HL-60 (cell line): ENCODE results near the gene PHLDB2.

Source experiments
- DNase-seq, 2 experiments: peaks; one replicate each; pipeline ENCODE4 v3.0.0-alpha.2; 2010 to 2020; ENCODE audit warnings: low read depth in 1 of 2, low spot score in 1 of 2
- H3K27ac ChIP-seq: fragments of 250-450 bp; sonication (Bioruptor Pico); replicated peaks from 2 replicates; pipeline ENCODE4 v1.5.1; 2020; ENCODE audit warnings: mild to moderate bottlenecking, moderate library complexity
- H3K27me3 ChIP-seq: fragments of 250-450 bp; sonication (Bioruptor Pico); 2 replicates; pipeline ENCODE4 v1.5.1; 2021; ENCODE audit warnings: mild to moderate bottlenecking, moderate library complexity; ENCODE audit not compliant: insufficient read depth, poor library complexity, severe bottlenecking
- H3K4me3 ChIP-seq: replicated peaks from 2 replicates; pipeline ENCODE4 v1.5.1; 2011; ENCODE audit warnings: mild to moderate bottlenecking, control low read depth, low read length; ENCODE audit not compliant: insufficient read depth
- GABPA ChIP-seq: IDR thresholded peaks from 2 replicates; pipeline ENCODE4 v1.6.1; 2012; ENCODE audit warnings: low read depth
- POLR2AphosphoS5 ChIP-seq: IDR thresholded peaks from 2 replicates; pipeline ENCODE4 v1.6.1; 2012; ENCODE audit warnings: low read depth
- SPI1 ChIP-seq: IDR thresholded peaks from 2 replicates; pipeline ENCODE4 v1.6.1; 2012; ENCODE audit warnings: low read depth, mild to moderate bottlenecking, borderline replicate concordance
- TF ChIP-seq, protein P1 (sequence below): IDR thresholded peaks from 2 replicates; pipeline ENCODE4 v1.6.1; 2012; ENCODE audit warnings: low read depth; ENCODE audit not compliant: insufficient replicate concordance
- TF ChIP-seq, protein P2 (sequence below): IDR thresholded peaks from one replicate; pipeline ENCODE4 v1.5.1; 2011; ENCODE audit warnings: low read length, control low read depth, inconsistent platforms; ENCODE audit not compliant: insufficient read depth

Gene PHLDB2

DNA sequence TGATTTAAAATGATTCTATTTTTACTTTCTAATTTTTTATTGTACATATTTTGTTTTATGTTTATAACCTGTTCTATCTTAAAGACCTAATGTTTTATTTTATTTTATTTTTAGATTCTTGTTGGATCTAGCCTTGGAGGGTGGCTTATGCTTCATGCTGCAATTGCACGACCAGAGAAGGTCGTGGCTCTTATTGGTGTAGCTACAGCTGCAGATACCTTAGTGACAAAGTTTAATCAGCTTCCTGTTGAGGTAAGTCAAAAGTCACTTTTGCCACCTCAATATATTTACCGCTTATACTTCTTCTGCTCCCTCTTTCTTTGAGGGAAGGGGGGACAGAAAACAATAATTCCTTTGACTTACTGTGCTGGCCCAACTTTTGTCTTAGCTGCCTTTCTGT, 127.7 kb downstream of the PHLDB2 start:
- Histone ChIP-seq H3K27me3 (no peaks in the 10 kb centered on the region), H3K27ac (no peak overlapping the region), H3K4me3 (no peak overlapping the region)
- no peak for DNase-seq
- no peak for TF ChIP-seq GABPA
- TF ChIP-seq SPI1, result no peak
- no peak for TF ChIP-seq POLR2AphosphoS5
- TF ChIP-seq, protein P1, sequence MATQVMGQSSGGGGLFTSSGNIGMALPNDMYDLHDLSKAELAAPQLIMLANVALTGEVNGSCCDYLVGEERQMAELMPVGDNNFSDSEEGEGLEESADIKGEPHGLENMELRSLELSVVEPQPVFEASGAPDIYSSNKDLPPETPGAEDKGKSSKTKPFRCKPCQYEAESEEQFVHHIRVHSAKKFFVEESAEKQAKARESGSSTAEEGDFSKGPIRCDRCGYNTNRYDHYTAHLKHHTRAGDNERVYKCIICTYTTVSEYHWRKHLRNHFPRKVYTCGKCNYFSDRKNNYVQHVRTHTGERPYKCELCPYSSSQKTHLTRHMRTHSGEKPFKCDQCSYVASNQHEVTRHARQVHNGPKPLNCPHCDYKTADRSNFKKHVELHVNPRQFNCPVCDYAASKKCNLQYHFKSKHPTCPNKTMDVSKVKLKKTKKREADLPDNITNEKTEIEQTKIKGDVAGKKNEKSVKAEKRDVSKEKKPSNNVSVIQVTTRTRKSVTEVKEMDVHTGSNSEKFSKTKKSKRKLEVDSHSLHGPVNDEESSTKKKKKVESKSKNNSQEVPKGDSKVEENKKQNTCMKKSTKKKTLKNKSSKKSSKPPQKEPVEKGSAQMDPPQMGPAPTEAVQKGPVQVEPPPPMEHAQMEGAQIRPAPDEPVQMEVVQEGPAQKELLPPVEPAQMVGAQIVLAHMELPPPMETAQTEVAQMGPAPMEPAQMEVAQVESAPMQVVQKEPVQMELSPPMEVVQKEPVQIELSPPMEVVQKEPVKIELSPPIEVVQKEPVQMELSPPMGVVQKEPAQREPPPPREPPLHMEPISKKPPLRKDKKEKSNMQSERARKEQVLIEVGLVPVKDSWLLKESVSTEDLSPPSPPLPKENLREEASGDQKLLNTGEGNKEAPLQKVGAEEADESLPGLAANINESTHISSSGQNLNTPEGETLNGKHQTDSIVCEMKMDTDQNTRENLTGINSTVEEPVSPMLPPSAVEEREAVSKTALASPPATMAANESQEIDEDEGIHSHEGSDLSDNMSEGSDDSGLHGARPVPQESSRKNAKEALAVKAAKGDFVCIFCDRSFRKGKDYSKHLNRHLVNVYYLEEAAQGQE, result no peak
- TF ChIP-seq, protein P2, sequence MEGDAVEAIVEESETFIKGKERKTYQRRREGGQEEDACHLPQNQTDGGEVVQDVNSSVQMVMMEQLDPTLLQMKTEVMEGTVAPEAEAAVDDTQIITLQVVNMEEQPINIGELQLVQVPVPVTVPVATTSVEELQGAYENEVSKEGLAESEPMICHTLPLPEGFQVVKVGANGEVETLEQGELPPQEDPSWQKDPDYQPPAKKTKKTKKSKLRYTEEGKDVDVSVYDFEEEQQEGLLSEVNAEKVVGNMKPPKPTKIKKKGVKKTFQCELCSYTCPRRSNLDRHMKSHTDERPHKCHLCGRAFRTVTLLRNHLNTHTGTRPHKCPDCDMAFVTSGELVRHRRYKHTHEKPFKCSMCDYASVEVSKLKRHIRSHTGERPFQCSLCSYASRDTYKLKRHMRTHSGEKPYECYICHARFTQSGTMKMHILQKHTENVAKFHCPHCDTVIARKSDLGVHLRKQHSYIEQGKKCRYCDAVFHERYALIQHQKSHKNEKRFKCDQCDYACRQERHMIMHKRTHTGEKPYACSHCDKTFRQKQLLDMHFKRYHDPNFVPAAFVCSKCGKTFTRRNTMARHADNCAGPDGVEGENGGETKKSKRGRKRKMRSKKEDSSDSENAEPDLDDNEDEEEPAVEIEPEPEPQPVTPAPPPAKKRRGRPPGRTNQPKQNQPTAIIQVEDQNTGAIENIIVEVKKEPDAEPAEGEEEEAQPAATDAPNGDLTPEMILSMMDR, result no peak

DNA sequence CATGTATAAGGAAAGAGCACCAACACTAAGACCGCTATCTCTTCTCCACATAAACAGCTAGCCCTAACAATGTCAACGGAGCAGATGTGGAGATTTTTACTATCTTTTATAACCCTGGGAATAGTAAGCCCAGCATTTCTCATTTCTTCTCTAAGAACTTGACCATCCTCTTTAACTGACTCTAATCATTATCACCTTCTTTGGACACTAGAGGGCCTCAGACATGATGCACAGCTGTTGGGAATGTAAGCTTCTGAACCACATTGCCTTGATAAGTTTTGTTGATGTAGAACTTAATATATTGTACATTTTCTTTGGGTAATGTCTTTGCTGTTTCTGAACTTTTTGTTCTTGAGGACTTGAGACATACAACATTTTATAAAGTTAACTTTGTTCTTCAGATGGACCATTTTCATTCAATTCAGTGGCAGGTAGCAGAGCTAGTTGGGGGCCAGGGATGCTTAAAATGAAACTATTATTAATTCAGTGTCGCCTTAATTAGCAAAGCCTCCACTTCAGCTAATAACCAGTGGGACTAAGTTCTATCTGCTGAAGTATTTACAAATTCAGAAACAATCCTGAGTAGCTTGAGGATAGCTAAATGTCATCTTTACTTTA, 130.1 kb downstream of the PHLDB2 start:
- no peak overlapping the region for H3K4me3 ChIP-seq
- peak in 1 of 2 experiments; percentile 19 for DNase-seq
- TF ChIP-seq, protein P2, result peak; percentile 55
- TF ChIP-seq POLR2AphosphoS5, result no peak
- no peak for TF ChIP-seq SPI1
- no peak for TF ChIP-seq GABPA

DNA sequence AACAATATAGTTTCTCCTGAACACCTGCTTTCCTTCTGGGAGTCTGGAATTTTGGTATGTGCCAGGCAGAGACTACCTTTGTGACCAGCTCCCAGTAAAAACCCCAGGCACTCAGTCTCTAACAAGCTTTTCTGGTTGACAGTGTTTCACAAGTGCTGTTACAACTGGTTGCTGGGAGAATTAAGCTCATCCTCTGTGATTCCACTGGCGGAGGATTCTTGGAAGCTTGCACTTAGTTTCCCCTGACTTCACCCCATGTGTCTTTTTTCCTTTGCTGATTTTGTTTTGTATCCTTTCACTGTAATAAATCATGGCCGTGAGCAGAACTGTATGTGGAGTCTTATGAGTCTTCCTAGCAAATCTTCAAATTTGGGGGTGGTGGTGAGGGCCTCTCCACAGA, 134.0 kb downstream of the PHLDB2 start:
- TF ChIP-seq, protein P2, result no peak
- TF ChIP-seq POLR2AphosphoS5, result no peak
- TF ChIP-seq SPI1, result no peak
- TF ChIP-seq GABPA, result no peak
- TF ChIP-seq, protein P1, result no peak
- DNase-seq, result no peak
- Histone ChIP-seq H3K4me3 (no peak overlapping the region), H3K27me3 (no peaks in the 10 kb centered on the region), H3K27ac (no peak overlapping the region)

More for the DNA sequence above, 130.1 kb downstream of the PHLDB2 start:
- Histone ChIP-seq H3K27me3 (no peaks in the 10 kb centered on the region), H3K27ac (no peak overlapping the region)

DNA sequence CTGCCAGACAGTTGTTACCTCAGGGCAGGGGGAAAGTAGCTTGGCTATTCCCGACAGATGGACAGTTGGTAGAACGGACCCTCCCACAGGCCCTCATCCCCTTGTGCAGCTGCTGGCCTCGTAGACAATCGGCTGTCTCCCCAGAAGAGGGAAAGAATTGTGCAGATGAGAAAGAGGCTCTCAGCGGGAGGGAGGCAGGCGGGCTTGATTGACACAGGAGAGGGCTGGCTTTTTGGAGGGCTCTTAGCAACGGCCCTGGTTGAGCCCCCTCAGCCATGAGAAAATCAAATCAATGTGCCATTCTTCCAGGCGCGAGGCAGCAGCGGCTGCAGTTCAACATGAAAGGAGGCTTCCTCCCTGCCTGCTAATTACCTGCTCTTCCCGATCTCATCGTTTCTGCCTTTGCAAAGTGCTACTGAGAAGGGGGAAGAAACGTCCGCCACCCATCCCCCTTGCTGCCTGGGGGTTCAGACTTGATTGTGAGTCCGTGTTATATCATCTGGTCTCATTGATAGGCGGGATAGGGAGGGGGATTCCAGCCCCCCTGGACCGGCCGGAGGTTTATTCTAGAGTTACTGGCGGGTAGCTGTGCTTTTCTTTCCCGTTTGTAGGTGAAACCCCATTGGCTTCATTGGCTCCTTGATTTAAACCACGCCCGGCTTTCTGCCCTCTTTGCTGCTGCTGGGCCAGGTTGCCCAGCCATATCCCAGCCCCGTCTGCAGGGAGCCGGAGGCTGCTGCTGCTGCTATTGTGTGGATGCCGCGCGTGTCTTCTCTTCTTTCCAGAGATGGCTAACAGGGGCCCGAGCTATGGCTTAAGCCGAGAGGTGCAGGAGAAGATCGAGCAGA, 139.8 kb downstream of the PHLDB2 start, which contains the start of gene TAGLN3:
Gene TAGLN3, plus strand, starts transcription at position 287 of the 848 bp plus-strand sequence. Its CDS starts 501 bp downstream, at position 788.
- no peak for DNase-seq
- no peak within 1 kb of the TSS for H3K4me3 ChIP-seq
- H3K27ac ChIP-seq, result no peak within 1 kb of the TSS
- H3K27me3 ChIP-seq, result peaks cover 14% of the 10 kb centered on the region
- TF ChIP-seq GABPA, result no peak
- TF ChIP-seq, protein P2, result no peak
- no peak for TF ChIP-seq SPI1
- TF ChIP-seq, protein P1, result no peak
